ENCODE results near the gene SPRYD7. TPM values are rescaled to one million over a fixed set of nuclear protein-coding genes. Genes with fewer than 3 reads are reported as not detected.
A peak's percentile ranks its signal among the peaks of the same experiment; 100 is the strongest.

Gene SPRYD7
- total RNA-seq, 2 donors from 2014 or later: 2.0 to 5.6 TPM

DNA sequence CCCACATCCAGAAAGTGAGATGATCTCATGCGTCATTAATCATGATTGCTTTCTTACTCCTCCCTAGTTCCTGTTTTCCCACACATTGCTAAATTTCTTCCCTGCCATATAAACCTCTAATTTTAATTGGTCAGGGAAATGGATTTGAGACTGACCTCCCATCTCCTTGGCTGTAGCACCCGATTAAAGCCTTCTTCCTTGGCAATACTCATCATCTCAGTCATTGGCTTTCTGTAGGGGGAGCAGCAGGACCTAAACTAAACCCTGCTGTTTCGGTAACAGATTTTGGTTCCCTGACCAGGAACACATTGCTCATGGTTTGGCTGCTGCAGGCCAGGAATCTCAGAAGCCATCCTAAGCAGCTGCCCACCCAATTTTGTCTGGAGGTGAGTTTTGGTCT lies 61.7 kb downstream of the SPRYD7 start:
- Mint-ChIP-seq H3K9me3 (peaks cover 82% of the 10 kb centered on the region), H3K36me3 (ENCODE audit: low read depth) (peaks cover 5% of the 10 kb centered on the region), H3K27me3 (ENCODE audit: insufficient read depth) (no peaks in the 10 kb centered on the region), H3K4me3 (no peak overlapping the region), H3K27ac (no peak overlapping the region), H3K4me1 (no peaks in the 10 kb centered on the region)
- no peak for TF ChIP-seq CTCF (conservative IDR thresholded peaks at IDR 0.05)
- Histone ChIP-seq H3K27ac (ENCODE audit: low read depth, low read length) (no peak overlapping the region), H3K9ac (ENCODE audit: extremely low read depth, low read length, poor library complexity, severe bottlenecking) (no peak overlapping the region), H3K4me1 (ENCODE audit: control insufficient read depth, insufficient read depth, low read length) (no peaks in the 10 kb centered on the region), H3K4me3 (ENCODE audit: low read length) (no peak overlapping the region), H3K36me3 (ENCODE audit: control insufficient read depth, insufficient read depth, low read length) (no peaks in the 10 kb centered on the region), H3K9me3 (ENCODE audit: control insufficient read depth, low read length) (peaks cover 53% of the 10 kb centered on the region), H3K27me3 (ENCODE audit: control insufficient read depth, insufficient read depth, low read length, poor library complexity, severe bottlenecking) (no peaks in the 10 kb centered on the region)
- no peak for DNase-seq
- WGBS, 2 experiments (ENCODE audit: insufficient coverage in 1 of 2, insufficient read length in 1 of 2): 91 to 93% methylated on average over 2 to 3 of the region's 3 CpGs

DNA sequence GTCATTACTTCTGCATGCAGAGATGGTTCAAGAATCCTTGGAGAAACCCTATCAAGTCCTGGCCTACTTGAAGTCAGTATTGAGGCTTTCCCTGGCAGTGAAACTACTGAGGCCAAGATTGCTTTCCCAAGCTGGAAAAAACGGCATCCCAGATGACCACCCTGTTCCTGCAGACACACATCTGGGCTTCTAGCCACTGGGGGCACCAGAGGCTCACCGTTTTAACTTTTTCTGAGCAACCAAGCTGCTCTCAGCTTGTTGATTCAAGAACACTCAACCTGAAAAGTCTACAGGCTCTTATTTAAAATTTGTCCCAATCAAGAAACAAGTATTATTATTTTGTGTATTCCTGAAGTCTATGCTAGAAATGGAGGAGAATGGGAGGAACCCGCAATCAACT lies 66.6 kb downstream of the SPRYD7 start:
- H3K9me3 ChIP-seq (ENCODE audit: control insufficient read depth, low read length): peaks cover 13% of the 10 kb centered on the region
- H3K9ac ChIP-seq (ENCODE audit: extremely low read depth, low read length, poor library complexity, severe bottlenecking): no peak overlapping the region
- DNase-seq: peak; percentile 83

DNA sequence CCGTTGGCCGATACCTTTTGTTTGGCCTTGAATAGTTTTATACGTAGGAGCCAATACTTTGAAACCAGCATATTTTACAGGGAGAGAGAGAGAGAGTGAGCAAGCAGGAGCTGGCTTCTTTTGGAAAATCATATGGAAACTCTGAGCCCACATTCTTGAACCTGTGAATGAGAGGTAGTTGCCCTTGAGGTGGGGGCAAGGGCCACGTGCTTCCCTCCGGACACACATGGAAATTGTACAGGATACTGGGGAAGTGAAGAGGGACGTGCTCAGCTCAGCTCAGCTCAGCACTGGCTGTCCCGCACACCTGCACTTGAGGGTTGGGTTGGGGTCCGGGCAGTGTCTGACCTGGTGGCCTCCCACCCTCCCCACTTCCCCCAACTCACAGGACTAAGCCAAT lies 68.3 kb downstream of the SPRYD7 start:
- H3K27me3 Mint-ChIP-seq (ENCODE audit: insufficient read depth): peaks cover 11% of the 10 kb centered on the region
- peaks cover 35% of the 10 kb centered on the region for H3K9me3 Mint-ChIP-seq
- H3K4me1 Mint-ChIP-seq: no peaks in the 10 kb centered on the region
- Histone ChIP-seq H3K36me3 (ENCODE audit: control insufficient read depth, insufficient read depth, low read length) (no peaks in the 10 kb centered on the region), H3K4me1 (ENCODE audit: control insufficient read depth, insufficient read depth, low read length) (no peaks in the 10 kb centered on the region), H3K9me3 (ENCODE audit: control insufficient read depth, low read length) (no peaks in the 10 kb centered on the region), H3K27ac (ENCODE audit: low read depth, low read length) (no peak overlapping the region), H3K4me3 (ENCODE audit: low read length) (no peak overlapping the region), H3K27me3 (ENCODE audit: control insufficient read depth, insufficient read depth, low read length, poor library complexity, severe bottlenecking) (no peaks in the 10 kb centered on the region), H3K9ac (ENCODE audit: extremely low read depth, low read length, poor library complexity, severe bottlenecking) (no peak overlapping the region)
- no peak for DNase-seq
- no peak overlapping the region for H3K4me3 Mint-ChIP-seq
- no peak for TF ChIP-seq CTCF (conservative IDR thresholded peaks at IDR 0.05)
- 96 to 100% methylated on average over 5 to 8 of the region's 8 CpGs for WGBS, 2 experiments (ENCODE audit: insufficient coverage in 1 of 2, insufficient read length in 1 of 2)
- H3K27ac Mint-ChIP-seq: no peak overlapping the region
- no peaks in the 10 kb centered on the region for H3K36me3 Mint-ChIP-seq (ENCODE audit: low read depth)

More for the DNA sequence above, 66.6 kb downstream of the SPRYD7 start:
- Histone ChIP-seq H3K36me3 (ENCODE audit: control insufficient read depth, insufficient read depth, low read length) (no peaks in the 10 kb centered on the region), H3K27ac (ENCODE audit: low read depth, low read length) (no peak overlapping the region), H3K4me3 (ENCODE audit: low read length) (no peak overlapping the region), H3K27me3 (ENCODE audit: control insufficient read depth, insufficient read depth, low read length, poor library complexity, severe bottlenecking) (no peaks in the 10 kb centered on the region), H3K4me1 (ENCODE audit: control insufficient read depth, insufficient read depth, low read length) (no peaks in the 10 kb centered on the region)
- Mint-ChIP-seq H3K4me3 (no peak overlapping the region), H3K27me3 (ENCODE audit: insufficient read depth) (peaks cover 2% of the 10 kb centered on the region), H3K9me3 (peaks cover 39% of the 10 kb centered on the region), H3K36me3 (ENCODE audit: low read depth) (peaks cover 3% of the 10 kb centered on the region), H3K4me1 (no peaks in the 10 kb centered on the region), H3K27ac (no peak overlapping the region)
- TF ChIP-seq CTCF (conservative IDR thresholded peaks at IDR 0.05): peak; percentile 76
- 37 to 56% methylated on average over 2 to 3 of the region's 3 CpGs for WGBS, 2 experiments (ENCODE audit: insufficient coverage in 1 of 2, insufficient read length in 1 of 2)
